IPS-NIHi7 (cell line): Measurements from ENCODE around the gene IL3.
"Not testable (repeated sequence)": the region's sequence is repeated elsewhere in the genome, so short reads cannot be mapped to it uniquely, and the experiment has no call there.

Source experiments
- DNase-seq: peaks from one replicate; pipeline ENCODE4 v3.0.0; 2012; ENCODE audit warnings: mixed read lengths; ENCODE audit errors: extremely low spot score

IL3 gene

GRCh38 chr5:132094393-132095076 lies 34.1 kb downstream of the IL3 start:
- DNase-seq: no peak

DNA sequence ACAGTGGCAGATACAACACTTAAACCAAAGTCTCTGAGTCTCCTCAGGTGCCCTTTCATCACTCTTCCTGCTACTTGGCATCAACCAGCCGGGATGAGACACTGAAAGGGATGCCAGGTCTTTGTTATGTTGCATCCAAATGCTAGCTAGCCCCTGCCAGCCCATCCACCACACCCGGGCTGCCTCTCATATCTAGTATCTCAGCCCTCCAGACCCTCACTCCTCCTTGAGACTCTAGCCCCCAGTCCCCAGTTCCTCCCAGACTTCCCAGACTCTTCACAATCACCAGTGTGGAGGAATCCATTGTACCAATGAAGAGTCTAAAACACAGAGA lies 34.6 kb downstream of the IL3 start:
- DNase-seq: no peak

DNA sequence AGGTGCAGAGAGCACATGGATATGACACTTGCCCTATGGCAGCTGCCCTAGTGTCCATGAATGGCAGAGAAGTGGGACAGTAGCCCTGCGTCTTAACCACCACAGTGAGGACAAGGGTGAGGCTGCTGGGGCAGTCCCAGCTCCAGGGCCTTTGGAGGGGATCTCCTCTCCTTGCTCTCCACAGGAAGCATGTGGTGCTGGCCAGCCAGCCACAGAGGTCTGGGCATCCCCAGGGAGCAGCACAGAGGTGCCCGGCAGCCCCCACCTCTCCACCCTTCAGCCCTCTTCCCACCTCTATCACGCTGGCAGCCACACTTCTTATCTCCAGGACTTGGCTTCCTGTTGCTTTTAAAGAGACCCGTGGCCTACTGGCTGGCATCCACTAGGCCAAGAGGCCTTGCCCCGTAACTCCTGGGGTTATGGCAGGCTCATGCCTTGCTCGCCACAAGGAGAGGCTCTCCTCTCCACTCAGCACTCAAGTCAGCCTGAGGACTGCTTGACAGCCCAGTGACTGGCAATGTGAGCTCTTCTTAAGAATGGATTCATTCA lies 35.0 kb downstream of the IL3 start:
- DNase-seq: no peak

DNA sequence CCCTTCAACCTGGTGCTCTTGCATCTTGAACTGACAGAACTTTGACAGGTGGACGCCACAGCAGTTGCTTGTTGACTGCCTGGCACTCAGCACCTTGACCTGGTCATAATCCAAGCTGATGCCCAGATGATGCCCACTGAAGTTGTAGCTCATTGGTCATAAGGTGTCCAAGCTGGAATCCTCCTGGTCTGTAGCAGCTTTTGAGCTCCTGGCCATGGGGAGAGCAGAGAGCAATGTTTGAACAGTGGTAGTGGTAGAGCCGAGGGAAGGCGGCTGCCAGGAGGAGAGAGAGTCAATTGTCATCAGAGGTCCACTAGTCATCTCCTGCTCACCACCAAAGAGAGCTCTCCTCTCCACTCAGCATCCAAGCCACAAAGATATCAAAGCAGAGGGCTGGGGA lies 36.4 kb downstream of the IL3 start:
- no peak for DNase-seq

DNA sequence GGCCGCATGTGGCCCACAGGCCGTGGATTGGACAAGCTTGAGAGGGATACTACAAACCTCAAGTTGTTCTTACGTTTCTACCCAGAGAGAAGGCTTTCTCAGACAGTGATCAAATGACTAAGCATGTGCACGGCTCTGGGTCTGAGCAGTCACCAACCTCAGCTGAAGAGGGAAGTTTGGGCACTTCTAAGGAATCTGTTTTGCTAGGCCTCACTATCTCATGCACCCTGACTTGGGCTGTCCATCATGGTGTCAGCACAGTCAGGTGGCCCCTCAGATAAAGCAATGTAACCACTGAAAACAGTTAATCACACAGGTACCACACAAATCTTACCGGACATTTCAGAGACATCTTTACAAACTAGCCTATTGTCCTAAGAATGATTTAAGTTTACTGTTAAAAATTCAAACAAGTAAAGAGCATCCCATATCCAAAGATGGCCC lies 37.7 kb downstream of the IL3 start:
- DNase-seq: no peak

- DNase-seq: no peak
Measured at GRCh38 chr5:132098621-132099020, 38.2 kb downstream of the IL3 start.

- no peak for DNase-seq
Measured at GRCh38 chr5:132099076-132099748, 38.8 kb downstream of the IL3 start.

GRCh38 chr5:132099905-132100304 lies 39.5 kb downstream of the IL3 start:
- DNase-seq: no peak

- DNase-seq: no peak
Measured at GRCh38 chr5:132100672-132101261, 40.3 kb downstream of the IL3 start.

GRCh38 chr5:132101385-132101880 lies 41.0 kb downstream of the IL3 start:
- DNase-seq: no peak

GRCh38 chr5:132102101-132102701 lies 41.7 kb downstream of the IL3 start:
- no peak for DNase-seq

DNA sequence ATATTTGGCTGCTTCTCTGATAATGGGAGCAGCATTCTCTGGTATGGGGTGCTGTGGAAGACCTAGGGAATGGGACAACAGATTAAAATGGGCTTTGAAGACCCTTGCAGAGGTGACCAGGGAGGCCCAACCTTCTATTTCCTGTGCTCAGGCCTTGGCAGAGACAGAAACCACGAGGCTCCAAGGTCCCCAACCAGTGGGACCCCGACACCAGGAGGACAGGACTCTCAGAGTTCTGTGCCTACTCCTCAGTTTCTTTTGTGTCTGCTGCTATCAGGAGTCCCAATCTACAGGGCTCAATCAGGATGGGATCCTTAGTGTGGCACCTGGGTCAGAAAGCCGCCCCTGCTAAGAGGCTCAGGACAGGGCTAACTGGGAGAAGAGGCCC lies 42.5 kb downstream of the IL3 start:
- no peak for DNase-seq

DNA sequence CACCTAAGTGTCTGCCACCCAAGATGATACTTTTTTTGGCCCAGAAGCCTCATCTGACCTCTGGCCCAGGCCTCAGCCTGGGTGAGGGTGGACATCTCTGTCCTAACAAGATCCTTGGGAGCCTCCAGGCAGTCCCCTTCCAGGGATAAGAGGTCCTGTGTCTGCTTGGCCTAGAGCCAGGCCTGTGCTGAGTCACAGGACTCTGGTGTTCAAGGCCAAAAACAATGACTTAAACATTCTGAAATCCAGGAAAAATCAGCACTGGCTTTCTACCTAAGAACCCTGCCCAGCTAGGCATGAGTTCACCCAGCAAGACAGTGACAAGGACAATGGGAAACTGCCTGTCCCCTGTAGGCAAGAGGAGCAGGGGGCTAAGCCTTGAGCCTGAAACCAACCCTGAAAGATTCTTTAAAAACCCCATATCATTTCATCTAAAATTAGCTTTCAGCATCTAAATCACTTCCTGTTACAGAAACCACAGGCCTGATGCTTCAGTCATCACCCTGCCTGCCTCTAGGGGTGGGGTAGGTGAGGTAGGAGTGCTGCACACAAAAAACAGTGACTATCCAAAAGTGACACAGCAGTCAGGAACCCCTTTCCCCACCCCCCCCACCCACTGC lies 43.0 kb downstream of the IL3 start:
- no peak for DNase-seq

DNA sequence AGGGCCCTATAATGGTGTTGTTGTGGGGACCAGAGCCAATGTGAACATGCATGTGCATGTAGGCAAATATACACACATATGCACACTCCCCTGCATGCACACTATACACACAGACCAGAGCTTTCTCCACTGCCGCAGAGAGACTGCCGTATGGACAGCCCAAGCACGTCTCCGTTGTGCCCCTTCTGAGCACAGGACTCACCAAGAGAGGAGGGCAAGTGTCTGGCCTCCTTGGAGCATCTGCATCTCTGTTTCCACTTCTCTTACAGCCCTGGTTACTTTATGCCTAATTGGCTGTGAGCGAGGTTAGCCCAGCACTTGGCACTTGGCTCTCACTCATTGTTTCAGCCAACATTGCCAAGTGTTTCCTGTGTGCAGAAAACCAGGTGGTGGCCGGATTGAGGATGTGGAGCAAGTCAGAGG lies 43.5 kb downstream of the IL3 start:
- no peak for DNase-seq

- DNase-seq: no peak
Measured at GRCh38 chr5:132104556-132104955, 44.1 kb downstream of the IL3 start.

DNA sequence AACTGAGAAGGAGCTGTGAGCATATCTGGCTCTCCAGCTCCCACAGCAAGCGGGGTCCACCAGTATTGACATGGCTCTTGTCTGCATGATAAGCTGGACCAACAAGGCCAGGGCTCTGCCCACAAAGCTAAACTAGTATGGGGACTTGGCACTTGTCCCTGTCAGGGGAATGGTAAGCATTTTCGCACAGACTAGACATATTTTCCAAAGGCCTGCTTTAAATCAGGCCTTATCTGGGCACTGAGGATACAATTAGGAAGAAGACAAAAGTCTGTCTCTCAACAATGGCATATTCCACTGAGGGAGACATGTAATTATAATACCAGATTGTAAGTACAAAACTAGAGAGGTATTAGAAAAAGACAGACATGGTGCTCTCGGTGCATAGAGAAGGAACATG lies 45.2 kb downstream of the IL3 start:
- DNase-seq: no peak

DNA sequence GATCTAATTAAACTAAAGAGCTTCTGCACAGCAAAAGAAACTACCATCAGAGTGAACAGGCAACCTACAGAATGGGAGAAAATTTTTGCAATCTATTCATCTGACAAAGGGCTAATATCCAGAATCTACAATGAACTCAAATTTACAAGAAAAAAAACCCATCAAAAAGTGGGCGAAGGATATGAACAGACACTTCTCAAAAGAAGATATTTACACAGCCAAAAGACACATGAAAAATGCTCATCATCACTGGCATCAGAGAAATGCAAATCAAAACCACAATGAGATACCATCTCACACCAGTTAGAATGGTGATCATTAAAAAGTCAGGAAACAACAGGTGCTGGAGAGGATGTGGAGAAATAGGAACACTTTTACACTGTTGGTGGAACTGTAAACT lies 48.0 kb downstream of the IL3 start:
- DNase-seq: not testable (repeated sequence)

DNA sequence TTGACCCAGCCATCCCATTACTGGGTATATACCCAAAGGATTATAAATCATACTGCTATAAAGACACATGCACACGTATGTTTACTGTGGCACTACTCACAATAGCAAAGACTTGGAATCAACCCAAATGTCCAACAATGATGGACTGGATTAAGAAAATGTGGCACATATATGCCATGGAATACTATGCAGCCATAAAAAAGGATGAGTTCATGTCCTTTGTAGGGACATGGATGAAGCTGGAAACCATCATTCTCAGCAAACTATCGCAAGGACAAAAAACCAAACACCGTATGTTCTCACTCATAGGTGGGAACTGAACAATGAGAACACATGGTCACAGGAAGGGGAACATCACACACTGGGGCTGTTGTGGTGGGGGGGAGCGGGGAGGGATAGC lies 48.5 kb downstream of the IL3 start:
- DNase-seq: not testable (repeated sequence)

- no peak for DNase-seq
Measured at GRCh38 chr5:132109494-132110053, 49.1 kb downstream of the IL3 start.

- no peak for DNase-seq
Measured at GRCh38 chr5:132110195-132110594, 49.7 kb downstream of the IL3 start.

DNA sequence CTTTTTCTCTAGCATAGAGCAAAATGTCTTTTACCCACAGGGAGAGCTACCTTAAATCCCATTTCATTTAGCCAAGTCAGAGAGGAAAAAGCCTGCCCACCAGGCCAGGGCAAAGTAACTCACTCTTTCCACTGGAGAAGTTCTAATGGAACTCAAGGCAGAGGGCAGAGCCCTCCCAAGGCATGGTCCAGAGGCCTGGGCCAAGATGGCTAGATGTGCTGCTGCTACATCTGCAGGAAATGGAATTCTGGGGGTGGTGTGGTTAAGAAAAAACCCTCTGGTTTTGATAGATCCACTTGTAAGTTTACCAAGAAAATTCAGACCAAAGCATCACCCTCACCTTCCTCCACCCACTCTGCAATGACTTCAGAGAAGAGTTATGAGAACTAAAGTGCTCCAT lies 50.5 kb downstream of the IL3 start:
- DNase-seq: no peak

GRCh38 chr5:132112111-132112510 lies 51.7 kb downstream of the IL3 start:
- no peak for DNase-seq
